Upper lobe of left lung (tissue), 6 donors: ENCODE data around the gene NXPE1. TPM values are rescaled to one million over a fixed set of nuclear protein-coding genes. Genes with fewer than 3 reads are reported as not detected.

ENCODE experiments used
- ATAC-seq, 2 donors: fragments of 200-7000 bp; cut with Tn5 transposase; one replicate each; pipeline ENCODE4 v1.9.1; 2022; ENCODE audit warnings: mild to moderate bottlenecking in 2 of 2, moderate library complexity in 2 of 2; ENCODE audit not compliant: low FRiP score in 2 of 2
- DNase-seq, 2 donors: peaks; one replicate each; pipeline ENCODE4 v3.0.0-alpha.2; 2019 to 2020
- H3K27ac ChIP-seq, 4 donors: fragments of 200-600 bp; sonication (generic); one replicate each; pipeline ENCODE4 v1.5.1; 2016 to 2019
- H3K27me3 ChIP-seq, 4 donors: fragments of 200-600 bp; sonication (generic); one replicate each; pipeline ENCODE4 v1.5.1; 2017 to 2019
- H3K36me3 ChIP-seq, 4 donors: fragments of 200-600 bp; sonication (generic); one replicate each; pipeline ENCODE4 v1.5.1; 2016 to 2019
- H3K4me1 ChIP-seq, 4 donors: fragments of 200-600 bp; sonication (generic); one replicate each; pipeline ENCODE4 v1.5.1; 2018 to 2019
- H3K4me3 ChIP-seq, 4 donors: fragments of 200-600 bp; sonication (generic); one replicate each; pipeline ENCODE4 v1.5.1; 2017 to 2019; ENCODE audit warnings: mild to moderate bottlenecking in 2 of 4, moderate library complexity in 1 of 4
- H3K9me3 ChIP-seq, 4 donors: fragments of 200-600 bp; sonication (generic); one replicate each; pipeline ENCODE4 v1.5.1; 2018 to 2019
- CTCF ChIP-seq, 6 experiments: fragments of 450-650 bp in 4 of 6; fragments of 200-600 bp in 2 of 6; sonication (generic) in 2 of 6; IDR thresholded peaks; one replicate each; pipeline ENCODE4 v1.5.1; 2016 to 2019; ENCODE audit warnings: antibody characterized with exemption in 6 of 6
- EP300 ChIP-seq, 4 donors: sonication (generic); formaldehyde crosslinking; IDR thresholded peaks; one replicate each; pipeline ENCODE4 v1.5.1; 2017; ENCODE audit warnings: antibody characterized with exemption in 4 of 4, control low read depth in 2 of 4
- POLR2A ChIP-seq, 4 donors: fragments of 450-650 bp; IDR thresholded peaks; one replicate each; pipeline ENCODE4 v1.5.1; 2016 to 2017; ENCODE audit warnings: antibody characterized with exemption in 4 of 4, mild to moderate bottlenecking in 2 of 4
- POLR2AphosphoS5 ChIP-seq, 2 donors: sonication (generic); formaldehyde crosslinking; IDR thresholded peaks; one replicate each; pipeline ENCODE4 v1.5.1; 2017; ENCODE audit warnings: antibody characterized with exemption in 2 of 2
- WGBS, 2 donors: methylation state at CpG; one replicate each; pipeline ENCODE4 v1.1.5; 2017 to 2018; 5-methylcytosine and 5-hydroxymethylcytosine counted together
- total RNA-seq, 6 donors: library from RNA; depleted of rRNA in 4 of 6; stranded (reverse); fragments of >200 nt in 4 of 6; gene quantifications; one replicate each; pipeline versions ENCODE4 v1.1.0 to v1.2.1, GENCODE V29; 2016 to 2021
- donor health status: DM: no; HTN: no; CAD: no; lungs with moderate emphysema.
- donor health status: DM: no; HTN: yes; CAD: no; lungs with severe emphysema.

NXPE1 gene
- total RNA-seq, 6 donors from 2014 or later: not detected

GRCh38 chr11:114587398-114587953 lies 27.8 kb upstream of the NXPE1 start:
- Histone ChIP-seq H3K4me1 (no peaks in the 10 kb centered on the region), H3K27me3 (no peaks in the 10 kb centered on the region), H3K9me3 (peaks cover 13 to 31% (median 22%) of the 10 kb centered on the region in 4 donors), H3K36me3 (no peaks in the 10 kb centered on the region), H3K4me3 (no peak overlapping the region), H3K27ac (no peak overlapping the region)
- WGBS, 2 donors: 71 to 87% methylated on average over 2 to 3 of the region's 3 CpGs
- ATAC-seq (no peak), DNase-seq (no peak)
- TF ChIP-seq EP300 (IDR thresholded peaks at IDR 0.05) (no peak), POLR2A (IDR thresholded peaks at IDR 0.05) (no peak), POLR2AphosphoS5 (IDR thresholded peaks at IDR 0.05) (no peak), CTCF (IDR thresholded peaks at IDR 0.05) (no peak)

- TF ChIP-seq POLR2AphosphoS5 (IDR thresholded peaks at IDR 0.05) (no peak), POLR2A (IDR thresholded peaks at IDR 0.05) (no peak), EP300 (IDR thresholded peaks at IDR 0.05) (no peak), CTCF (IDR thresholded peaks at IDR 0.05) (no peak)
- Histone ChIP-seq H3K9me3 (peaks cover 13 to 31% (median 22%) of the 10 kb centered on the region in 4 donors), H3K4me3 (no peak overlapping the region), H3K27ac (no peak overlapping the region), H3K36me3 (no peaks in the 10 kb centered on the region), H3K4me1 (no peaks in the 10 kb centered on the region), H3K27me3 (no peaks in the 10 kb centered on the region)
- no peak for DNase-seq
- WGBS, 2 donors: 93 to 94% methylated on average over 5 of the region's 5 CpGs
- ATAC-seq: no peak
These were observed 27.1 kb upstream of the NXPE1 start for GRCh38 chr11:114586797-114587196.

GRCh38 chr11:114571712-114572111 lies 12.0 kb upstream of the NXPE1 start:
- H3K27ac ChIP-seq: no peak overlapping the region
- ATAC-seq: no peak
- DNase-seq: no peak
- no peaks in the 10 kb centered on the region for H3K36me3 ChIP-seq
- WGBS, 2 donors: 0 to 53% methylated on average over 1 of the region's 1 CpG
- no peaks in the 10 kb centered on the region for H3K4me1 ChIP-seq
- H3K9me3 ChIP-seq: peaks cover 0 to 3% (median 0%) of the 10 kb centered on the region in 4 donors
- no peaks in the 10 kb centered on the region for H3K27me3 ChIP-seq
- no peak for TF ChIP-seq POLR2AphosphoS5 (IDR thresholded peaks at IDR 0.05)
- no peak for TF ChIP-seq EP300 (IDR thresholded peaks at IDR 0.05)
- no peak for TF ChIP-seq POLR2A (IDR thresholded peaks at IDR 0.05)
- TF ChIP-seq CTCF (IDR thresholded peaks at IDR 0.05): no peak
- no peak overlapping the region for H3K4me3 ChIP-seq

- no peaks in the 10 kb centered on the region for H3K36me3 ChIP-seq
- ATAC-seq: no peak
- no peaks in the 10 kb centered on the region for H3K4me1 ChIP-seq
- H3K4me3 ChIP-seq: no peak overlapping the region
- TF ChIP-seq POLR2A (IDR thresholded peaks at IDR 0.05) (no peak), POLR2AphosphoS5 (IDR thresholded peaks at IDR 0.05) (no peak), EP300 (IDR thresholded peaks at IDR 0.05) (no peak), CTCF (IDR thresholded peaks at IDR 0.05) (no peak)
- H3K27ac ChIP-seq: no peak overlapping the region
- no peaks in the 10 kb centered on the region for H3K27me3 ChIP-seq
- H3K9me3 ChIP-seq: peaks cover 0 to 3% (median 0%) of the 10 kb centered on the region in 4 donors
- WGBS, 2 donors: 37 to 68% methylated on average over 3 of the region's 3 CpGs
- DNase-seq: no peak
These were observed 10.1 kb upstream of the NXPE1 start for GRCh38 chr11:114569801-114570200.

GRCh38 chr11:114566276-114566675 lies 6.6 kb upstream of the NXPE1 start:
- TF ChIP-seq POLR2AphosphoS5 (IDR thresholded peaks at IDR 0.05) (no peak), EP300 (IDR thresholded peaks at IDR 0.05) (no peak), CTCF (IDR thresholded peaks at IDR 0.05) (no peak), POLR2A (IDR thresholded peaks at IDR 0.05) (no peak)
- Histone ChIP-seq H3K9me3 (no peaks in the 10 kb centered on the region), H3K36me3 (no peaks in the 10 kb centered on the region), H3K27me3 (no peaks in the 10 kb centered on the region), H3K4me1 (no peaks in the 10 kb centered on the region), H3K27ac (no peak overlapping the region), H3K4me3 (no peak overlapping the region)
- no peak for DNase-seq
- no peak for ATAC-seq
- WGBS, 2 donors: 63 to 74% methylated on average over 2 of the region's 2 CpGs
